Adrenal gland (tissue), 5 donors: ENCODE results near the gene PRDM1.

ENCODE experiments used
- POLR2A ChIP-seq, 2 donors: fragments of 450-650 bp; IDR thresholded peaks; one replicate each; pipeline ENCODE4 v1.6.1; 2017; ENCODE audit warnings: antibody characterized with exemption in 2 of 2, mild to moderate bottlenecking in 2 of 2, moderate library complexity in 1 of 2
- TF ChIP-seq, protein P1 (sequence below), 6 experiments: fragments of 450-650 bp in 4 of 6; fragments of 200-600 bp in 2 of 6; sonication (generic) in 1 of 6; IDR thresholded peaks; 1 replicate in 5 of 6; 2 replicates in 1 of 6; pipeline versions ENCODE4 v1.5.1 to v1.8.0; 2016 to 2021; ENCODE audit warnings: antibody characterized with exemption in 6 of 6, mild to moderate bottlenecking in 2 of 6, moderate library complexity in 1 of 6
- donor health status: DM: no; HTN: no; CAD: no.

DNA sequence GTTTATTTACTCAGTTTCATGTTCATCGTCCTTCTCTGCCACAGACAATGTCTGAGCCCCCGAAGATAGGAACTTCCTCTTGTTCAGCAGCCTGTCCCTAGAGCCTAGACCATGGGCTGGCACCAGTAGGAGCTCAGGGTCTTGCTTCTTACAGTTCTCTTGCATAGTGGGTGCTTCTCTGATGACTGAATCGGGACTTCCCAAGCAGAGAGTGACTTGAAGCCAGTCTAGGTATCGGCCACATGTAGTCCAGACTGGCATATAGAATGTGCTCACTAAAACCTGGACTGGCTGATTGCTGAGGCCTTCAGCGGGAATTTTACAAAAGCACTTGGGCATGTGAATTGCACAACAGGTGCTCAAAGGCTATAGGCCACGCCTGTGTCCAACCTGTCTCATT, 52.0 kb downstream of the PRDM1 start:
- TF ChIP-seq, protein P1, sequence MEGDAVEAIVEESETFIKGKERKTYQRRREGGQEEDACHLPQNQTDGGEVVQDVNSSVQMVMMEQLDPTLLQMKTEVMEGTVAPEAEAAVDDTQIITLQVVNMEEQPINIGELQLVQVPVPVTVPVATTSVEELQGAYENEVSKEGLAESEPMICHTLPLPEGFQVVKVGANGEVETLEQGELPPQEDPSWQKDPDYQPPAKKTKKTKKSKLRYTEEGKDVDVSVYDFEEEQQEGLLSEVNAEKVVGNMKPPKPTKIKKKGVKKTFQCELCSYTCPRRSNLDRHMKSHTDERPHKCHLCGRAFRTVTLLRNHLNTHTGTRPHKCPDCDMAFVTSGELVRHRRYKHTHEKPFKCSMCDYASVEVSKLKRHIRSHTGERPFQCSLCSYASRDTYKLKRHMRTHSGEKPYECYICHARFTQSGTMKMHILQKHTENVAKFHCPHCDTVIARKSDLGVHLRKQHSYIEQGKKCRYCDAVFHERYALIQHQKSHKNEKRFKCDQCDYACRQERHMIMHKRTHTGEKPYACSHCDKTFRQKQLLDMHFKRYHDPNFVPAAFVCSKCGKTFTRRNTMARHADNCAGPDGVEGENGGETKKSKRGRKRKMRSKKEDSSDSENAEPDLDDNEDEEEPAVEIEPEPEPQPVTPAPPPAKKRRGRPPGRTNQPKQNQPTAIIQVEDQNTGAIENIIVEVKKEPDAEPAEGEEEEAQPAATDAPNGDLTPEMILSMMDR (IDR thresholded peaks at IDR 0.05), result no peak
- no peak for TF ChIP-seq POLR2A (IDR thresholded peaks at IDR 0.05)
